Epidermal melanocyte (primary cell): ENCODE measurements around the gene CFB.

Source experiments
- DNase-seq: peaks from one replicate; pipeline ENCODE4 v3.0.0; 2011; ENCODE audit warnings: low spot score; ENCODE audit not compliant: insufficient read length

CFB gene

DNA sequence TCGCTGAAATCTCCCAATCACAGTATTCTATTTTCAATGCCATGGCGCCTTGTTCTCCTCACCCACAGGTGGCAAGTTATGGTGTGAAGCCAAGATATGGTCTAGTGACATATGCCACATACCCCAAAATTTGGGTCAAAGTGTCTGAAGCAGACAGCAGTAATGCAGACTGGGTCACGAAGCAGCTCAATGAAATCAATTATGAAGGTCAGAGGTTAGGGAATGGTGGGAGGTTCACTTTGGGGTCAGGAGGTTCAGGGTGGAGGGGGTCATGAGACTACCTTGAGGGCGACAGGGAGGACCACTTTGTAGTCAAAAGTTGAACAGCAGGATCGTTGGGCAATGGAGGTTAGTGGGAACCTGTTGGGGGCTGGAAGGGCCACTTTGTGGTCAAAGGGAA, 2.4 kb downstream of the CFB start:
- no peak for DNase-seq

DNA sequence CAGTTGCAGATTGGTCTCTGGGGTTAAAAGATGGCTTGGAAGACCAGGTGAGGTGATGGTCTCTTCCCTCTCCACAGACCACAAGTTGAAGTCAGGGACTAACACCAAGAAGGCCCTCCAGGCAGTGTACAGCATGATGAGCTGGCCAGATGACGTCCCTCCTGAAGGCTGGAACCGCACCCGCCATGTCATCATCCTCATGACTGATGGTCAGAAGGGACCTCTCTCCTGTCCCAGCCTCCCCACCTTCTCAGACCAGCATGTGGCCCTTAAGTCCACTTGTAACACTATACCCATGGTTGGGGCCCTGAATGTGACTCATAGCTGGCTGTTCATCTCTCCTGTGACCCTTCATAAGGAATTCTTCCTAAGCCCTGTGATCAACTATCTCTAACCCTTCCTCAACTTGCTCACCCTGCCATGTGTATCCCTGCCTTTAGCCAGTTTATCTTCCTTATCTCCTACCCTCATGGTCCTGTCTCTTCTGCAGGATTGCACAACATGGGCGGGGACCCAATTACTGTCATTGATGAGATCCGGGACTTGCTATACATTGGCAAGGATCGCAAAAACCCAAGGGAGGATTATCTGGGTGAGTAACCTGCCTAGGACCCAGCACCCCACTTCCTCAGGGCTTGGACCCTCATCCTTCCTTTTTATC, 3.0 kb downstream of the CFB start:
- DNase-seq: no peak

DNA sequence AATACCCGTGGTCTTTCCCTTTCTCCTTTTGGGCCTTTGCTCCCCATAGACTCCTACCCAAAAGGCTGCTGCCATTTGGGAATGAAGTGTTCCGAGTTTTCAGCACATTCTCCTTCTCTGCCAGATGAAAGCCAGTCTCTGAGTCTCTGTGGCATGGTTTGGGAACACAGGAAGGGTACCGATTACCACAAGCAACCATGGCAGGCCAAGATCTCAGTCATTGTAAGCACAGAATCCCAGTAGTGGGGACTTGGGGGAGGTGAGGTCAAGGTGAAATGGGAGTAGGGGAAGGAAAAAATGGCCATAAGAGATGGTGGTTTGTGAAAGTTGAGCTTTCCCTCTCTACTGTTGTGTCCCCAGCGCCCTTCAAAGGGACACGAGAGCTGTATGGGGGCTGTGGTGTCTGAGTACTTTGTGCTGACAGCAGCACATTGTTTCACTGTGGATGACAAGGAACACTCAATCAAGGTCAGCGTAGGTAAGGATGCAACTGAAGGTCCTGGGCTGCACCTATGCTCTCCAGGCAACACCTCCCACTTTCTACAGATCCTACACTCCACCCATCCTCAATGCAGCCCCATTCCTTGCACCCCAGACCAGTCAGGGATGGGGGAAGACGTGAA, 4.1 kb downstream of the CFB start:
- DNase-seq: no peak

DNA sequence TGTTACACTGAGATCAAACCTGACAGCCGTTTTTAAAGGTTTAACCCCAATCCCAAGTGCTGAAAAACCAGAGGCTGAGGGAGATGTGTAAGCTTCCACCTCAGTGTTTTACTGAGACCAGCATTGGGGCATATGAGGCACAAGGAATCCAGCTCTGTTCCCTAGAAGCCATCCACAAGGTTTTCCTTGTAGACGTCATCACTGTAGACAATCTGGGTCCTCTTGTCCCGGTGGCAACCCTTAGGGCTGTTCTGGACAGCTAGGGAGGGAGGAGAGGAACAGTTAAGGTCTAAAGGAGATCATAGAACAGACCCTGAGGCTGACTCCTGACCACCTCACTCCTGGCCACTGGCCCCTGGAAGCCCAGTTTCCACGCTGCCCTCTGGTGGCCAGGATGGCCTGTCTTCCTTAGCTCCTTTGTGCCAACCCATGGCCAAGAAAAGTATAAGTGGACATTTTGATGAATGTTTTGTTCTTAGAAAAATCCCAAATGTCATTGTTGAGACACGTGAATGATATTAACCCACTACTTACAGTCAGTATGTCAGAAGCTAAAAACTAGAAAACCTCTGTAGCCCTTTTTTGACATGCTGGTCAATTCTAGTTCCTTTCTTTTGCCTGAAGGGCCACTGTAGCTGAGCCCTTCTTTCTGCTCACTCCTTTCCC, 6.4 kb downstream of the CFB start:
- peak; percentile 73 for DNase-seq

DNA sequence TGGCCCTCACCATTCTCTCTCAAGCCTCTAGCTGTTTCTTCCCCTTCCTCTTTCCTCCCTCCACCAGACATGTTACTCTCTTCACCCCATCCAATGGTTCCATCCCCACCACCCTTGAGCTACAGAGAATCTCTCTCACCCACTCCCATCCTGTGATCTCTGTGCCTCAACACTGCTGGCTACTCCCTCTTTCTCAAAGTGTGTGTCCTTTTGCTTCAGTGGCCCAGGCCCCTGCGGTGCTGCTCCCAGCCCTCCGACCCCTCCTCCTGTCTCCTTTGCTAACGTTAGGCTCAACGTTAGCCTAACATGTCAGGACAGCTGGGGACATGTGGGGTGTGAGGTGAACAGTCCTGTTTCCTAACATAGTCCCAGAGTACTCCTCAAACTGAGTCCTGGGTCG, 7.0 kb downstream of the CFB start:
- no peak for DNase-seq

DNA sequence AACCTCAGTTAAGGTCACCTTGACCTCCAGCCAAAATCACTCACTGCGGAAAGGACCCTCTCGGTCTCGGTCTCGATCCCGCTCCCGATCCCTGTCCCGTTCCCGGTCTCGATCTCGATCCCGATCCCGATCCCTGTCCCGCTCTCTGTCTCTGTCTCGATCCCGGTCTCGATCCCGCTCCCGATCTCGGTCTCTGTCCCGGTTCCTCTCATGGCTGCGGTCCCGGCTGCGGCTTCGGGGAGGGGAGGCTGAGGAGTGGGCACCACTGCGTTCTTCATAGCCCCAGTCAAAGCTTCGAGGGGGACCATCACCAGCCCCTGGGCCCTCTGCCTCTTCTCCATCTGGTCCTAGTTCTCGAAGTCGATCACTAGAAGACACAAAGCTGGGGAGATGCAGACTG, 8.6 kb downstream of the CFB start:
- no peak for DNase-seq

DNA sequence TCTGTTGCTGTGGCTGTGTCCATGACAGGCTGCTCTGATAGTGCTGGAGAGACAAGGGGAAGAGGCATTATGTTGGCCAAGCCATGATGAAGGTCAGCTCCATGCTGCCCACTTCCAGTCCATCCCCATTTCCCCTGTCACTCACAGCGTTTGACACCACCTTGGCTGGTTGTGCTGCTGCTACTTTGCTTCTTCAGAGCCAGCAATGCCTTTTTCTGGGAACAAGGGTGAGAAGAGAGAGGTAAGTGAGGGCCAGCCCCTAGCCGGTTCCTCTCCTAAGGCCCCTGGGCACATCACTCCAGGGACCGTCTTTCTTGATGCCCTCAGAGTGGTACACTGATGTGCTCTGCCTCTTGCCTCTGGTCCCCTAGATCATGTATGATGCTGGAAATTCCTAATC, 10.9 kb downstream of the CFB start:
- no peak for DNase-seq

DNA sequence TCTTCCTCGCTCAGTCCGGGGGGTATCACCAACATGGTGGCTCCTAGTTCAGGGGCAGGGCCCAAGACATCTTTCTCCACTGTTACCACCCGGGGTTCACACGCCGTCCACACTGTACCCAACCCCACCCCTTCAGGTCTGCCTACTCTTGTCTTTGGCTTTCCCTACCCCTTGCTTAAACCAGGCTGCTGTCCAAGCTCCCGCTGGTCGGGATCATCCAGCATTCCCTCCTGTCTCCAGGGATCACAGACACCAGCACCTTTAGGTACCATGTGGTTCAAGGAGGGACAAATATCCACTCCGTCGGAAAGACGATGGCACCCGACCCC, 12.5 kb downstream of the CFB start:
- no peak for DNase-seq

DNA sequence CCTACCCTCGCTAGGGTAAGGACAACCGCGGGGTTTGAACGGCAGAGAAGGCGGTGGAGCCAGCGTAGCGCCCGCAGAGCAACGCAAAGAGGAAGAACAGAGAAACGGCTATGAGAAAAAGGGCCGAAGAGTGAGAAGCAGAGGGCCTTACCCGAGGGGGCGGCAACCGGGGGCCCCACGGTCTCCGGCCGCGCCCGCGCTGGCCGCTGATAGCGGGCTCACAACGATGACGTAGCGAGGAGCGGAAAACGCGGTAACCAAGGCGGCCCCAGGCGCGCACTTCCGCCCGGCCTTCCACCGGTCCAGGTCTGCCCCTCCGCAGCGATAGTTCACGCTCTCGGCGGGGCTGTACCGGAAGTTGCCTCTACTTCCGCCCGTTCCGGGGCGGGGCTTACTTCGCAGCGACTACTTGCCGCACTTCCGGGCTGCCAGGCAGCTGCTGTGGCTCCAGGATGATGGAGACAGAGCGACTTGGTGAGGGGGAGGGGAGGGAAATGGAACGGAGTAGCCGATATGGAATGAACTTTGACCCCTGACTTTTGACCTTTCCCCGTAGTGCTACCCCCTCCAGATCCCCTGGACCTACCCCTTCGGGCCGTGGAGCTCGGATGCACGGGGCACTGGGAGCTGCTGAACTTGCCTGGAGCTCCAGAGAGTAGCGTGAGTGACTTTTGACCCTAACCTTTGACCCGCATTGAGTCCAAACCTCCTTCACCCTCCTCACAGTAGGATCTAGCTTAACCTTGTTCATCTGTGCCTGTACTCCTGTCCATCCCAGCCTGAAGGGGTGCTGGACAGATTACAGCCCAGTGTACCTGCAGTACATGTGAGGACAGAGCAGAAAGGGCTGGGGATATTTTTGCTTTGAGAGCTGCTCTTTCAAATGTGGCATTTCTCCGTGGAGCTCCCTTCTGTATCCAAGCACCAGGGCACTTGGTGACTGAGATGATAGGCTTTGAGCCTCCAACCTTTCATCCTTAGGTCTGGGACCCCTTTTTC, 13.1 kb downstream of the CFB start, which contains the start of the genes NELFE and SKIC2:
Gene NELFE, minus strand, starts transcription at position 231 of the 999 bp plus-strand sequence. CDS start 525 bp downstream, outside the sequence.
Gene SKIC2, plus strand, starts transcription at position 435 of the 999 bp plus-strand sequence. Its CDS starts 18 bp downstream, at position 453.
- peak; percentile 99 for DNase-seq

DNA sequence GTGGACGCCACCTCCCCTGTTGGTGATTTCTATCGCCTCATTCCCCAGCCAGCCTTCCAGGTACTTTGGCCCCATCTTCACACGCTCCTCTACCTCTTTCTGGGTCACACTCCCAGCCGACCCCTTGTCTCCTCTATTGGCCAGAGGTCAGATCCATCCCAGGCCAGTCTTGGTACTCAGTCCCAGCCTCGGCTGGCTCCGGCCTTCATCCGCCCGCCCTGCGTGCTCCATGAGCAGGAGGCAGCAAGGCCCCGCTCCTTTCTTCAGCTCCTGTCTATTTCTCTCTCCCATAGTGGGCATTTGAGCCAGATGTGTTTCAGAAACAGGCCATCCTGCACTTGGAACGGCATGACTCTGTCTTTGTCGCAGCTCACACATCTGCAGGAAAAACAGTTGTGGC, 15.7 kb downstream of the CFB start:
- DNase-seq: no peak

DNA sequence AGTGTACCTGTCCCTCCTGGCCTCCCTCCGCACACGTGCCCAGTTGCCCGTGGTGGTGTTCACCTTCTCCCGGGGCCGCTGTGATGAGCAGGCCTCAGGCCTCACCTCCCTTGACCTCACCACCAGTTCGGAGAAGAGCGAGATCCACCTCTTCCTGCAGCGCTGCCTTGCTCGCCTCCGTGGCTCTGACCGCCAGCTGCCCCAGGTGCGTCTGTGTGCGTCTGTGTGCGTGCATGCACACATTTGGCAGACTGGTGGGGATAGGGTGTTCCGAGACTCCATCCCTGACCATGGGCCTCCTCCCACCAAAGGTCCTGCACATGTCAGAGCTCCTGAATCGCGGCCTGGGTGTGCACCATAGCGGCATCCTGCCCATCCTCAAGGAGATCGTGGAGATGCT, 18.0 kb downstream of the CFB start:
- no peak for DNase-seq

DNA sequence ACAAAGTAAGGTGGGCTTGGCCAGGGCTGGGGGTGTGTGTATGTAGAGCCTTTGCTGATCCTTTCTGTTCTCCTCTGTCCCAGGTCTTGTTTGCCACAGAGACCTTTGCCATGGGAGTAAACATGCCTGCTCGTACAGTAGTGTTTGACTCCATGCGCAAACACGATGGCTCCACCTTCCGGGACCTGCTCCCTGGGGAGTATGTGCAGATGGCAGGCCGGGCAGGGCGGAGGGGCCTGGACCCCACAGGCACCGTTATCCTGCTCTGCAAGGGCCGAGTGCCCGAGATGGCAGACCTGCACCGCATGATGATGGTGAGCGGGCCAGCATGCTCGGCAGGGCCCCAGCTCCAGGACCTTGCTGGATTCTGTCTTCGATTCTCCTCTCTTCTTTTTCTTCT, 19.8 kb downstream of the CFB start:
- DNase-seq: no peak

DNA sequence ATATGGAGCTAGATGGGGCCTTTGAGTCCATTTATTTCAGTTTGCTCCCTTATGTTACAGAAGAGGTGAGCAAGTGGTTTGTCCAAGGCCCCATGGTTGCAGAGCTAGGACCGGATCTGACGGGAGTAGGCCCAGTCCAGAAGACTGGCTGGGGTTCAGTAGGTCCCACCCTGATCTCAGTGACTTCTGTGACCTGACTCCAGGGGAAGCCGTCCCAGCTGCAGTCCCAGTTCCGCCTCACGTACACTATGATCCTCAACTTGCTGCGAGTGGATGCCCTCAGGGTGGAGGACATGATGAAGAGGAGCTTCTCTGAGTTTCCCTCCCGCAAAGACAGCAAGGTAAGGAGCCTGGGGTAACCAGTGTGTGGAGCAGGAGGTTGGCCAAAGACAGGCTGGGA, 20.6 kb downstream of the CFB start:
- no peak for DNase-seq

DNA sequence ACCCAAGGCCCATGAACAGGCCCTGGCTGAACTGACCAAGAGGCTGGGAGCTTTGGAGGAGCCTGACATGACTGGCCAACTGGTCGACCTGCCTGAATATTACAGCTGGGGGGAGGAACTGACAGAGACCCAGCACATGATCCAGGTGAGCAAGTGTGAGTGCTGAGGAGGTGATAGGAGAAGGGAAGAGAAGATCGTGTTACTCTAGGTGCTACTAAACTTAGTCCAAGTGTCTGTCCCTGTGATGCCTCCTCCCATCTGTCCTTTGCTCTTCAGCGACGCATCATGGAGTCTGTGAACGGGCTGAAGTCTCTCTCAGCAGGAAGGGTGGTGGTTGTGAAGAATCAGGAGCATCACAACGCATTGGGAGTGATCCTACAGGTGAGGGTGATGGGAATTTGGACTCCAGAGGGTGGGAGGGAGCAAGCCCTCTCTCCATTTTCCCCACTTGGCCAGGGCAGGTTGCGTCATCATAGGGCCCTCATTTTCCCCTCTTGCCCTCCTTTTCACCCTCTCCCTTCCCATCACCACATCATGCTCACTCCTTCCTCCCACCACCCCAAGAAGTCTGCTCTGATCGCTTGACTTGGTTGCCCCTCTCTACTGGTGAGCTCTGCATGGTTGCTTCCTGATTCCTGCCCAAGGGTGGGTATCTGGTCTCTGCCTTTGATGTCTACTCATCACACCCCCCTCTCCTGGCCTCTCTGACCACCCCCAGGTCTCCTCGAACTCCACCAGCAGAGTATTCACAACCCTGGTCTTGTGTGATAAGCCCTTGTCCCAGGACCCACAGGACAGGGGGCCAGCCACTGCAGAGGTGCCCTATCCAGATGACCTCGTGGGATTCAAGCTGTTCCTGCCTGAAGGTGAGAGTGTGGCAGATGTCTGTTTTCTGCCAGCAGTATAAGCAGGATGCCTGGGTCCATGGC, 21.4 kb downstream of the CFB start:
- DNase-seq: no peak

DNA sequence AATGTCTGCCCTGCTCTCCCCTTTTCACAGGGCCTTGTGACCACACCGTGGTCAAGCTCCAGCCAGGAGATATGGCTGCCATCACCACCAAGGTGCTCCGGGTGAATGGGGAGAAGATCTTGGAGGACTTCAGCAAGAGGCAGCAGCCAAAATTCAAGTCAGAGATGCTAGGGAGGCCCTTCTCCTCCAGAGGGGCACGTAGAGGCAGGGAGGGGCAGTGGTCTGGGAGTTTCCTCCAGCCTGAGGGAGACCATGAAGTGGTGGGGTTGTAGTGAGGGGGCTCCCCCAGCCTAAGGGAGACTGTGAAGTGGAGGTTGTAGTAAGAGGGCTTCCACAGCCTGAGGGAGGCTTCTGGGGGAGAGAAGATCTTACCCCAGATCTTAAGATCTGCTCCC, 22.0 kb downstream of the CFB start:
- no peak for DNase-seq

DNA sequence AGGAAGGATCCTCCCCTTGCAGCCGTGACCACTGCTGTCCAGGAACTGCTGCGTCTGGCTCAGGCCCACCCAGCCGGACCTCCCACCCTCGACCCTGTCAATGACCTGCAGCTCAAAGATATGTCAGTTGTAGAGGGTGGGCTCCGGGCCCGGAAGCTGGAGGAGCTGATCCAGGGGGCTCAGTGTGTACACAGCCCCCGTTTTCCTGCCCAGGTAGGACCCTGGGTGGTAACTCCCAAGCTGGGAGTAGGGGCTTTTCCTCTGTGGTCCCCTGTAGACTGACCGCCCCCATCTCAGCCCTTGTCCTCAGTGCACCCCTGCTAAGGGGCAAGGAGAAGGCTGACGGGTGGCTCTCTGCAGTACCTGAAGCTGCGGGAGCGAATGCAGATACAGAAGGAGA, 22.4 kb downstream of the CFB start:
- no peak for DNase-seq

DNA sequence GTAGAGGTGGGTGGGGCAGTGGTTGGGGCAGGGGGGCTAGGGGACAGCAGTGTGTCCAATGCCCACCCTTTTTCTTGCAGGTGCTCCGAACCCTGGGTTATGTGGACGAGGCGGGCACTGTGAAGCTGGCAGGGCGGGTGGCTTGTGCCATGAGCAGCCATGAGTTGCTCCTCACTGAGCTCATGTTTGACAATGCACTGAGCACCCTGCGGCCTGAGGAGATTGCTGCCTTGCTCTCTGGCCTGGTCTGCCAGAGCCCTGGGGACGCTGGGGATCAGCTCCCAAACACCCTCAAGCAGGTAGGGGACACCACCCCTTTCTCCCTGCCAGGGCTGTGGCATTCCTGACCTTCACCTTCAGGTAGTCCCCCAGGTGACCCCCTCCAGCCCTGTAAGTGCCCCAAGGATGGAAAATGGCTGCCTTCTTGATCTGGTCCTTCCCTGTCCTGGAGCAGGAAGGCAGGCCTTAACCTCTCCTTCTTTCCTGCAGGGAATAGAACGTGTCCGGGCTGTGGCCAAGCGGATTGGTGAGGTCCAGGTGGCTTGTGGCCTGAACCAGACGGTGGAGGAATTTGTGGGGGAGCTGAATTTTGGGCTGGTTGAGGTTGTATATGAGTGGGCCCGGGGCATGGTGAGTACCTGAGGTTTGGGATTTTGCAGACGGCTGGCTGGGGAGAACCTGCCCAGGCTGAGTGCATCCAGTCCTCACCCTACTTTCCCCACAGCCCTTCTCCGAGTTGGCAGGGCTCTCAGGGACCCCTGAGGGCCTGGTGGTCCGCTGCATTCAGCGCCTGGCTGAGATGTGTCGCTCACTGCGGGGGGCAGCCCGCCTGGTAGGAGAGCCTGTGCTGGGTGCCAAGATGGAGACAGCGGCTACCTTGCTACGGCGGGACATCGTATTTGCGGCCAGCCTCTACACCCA, 23.2 kb downstream of the CFB start:
- no peak for DNase-seq

DNA sequence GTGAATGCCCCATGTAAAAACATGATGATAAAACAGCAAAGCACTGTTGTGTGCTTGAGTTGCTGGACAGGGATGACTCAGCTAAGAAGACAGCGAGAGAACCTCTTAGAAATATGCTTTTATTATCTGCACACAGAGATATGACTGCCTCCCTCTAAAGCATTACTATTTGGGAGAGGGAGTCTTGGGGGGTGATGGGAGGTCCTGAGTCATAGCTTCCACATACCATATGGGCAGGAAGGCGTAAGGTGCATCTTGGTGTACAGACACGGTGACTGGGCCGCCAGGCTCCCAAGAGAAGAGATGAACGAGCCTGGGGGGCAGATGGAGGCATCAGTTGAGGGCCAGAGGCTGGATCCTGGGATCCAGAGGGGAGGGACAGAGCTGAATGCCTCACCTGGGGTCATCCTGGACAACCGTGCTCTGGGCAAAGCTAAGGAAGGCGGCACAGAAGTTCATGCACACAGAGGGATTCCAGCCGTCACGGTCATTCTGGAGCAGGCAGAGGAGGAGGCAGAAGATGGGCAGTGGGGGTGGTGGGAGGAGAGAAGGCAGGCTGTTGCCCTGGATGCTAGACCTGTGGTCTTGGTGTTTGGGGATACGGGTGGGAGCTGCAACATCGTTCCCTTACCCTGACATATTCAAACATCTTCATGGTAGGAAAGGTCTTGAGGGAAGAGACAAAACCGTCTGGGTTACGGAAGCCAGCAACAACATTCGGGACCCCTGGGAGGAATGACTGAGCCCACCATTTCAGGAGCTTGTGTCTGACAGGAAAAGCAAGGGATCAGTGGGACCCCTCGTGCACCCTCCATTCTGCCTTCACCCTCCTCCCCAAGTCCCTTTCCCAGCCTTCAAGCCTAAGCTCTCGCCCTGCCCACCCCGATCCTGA, 24.1 kb downstream of the CFB start:
- DNase-seq: no peak
